ENCODE results near the gene SELENBP1. TPM values are rescaled to one million over a fixed set of nuclear protein-coding genes. Genes with fewer than 3 reads are reported as not detected.

The SELENBP1 gene
- polyA plus RNA-seq, 2 donors, result 23.5 to 27.4 TPM

- no peaks in the 10 kb centered on the region for H3K9me3 ChIP-seq (ENCODE audit: control insufficient read depth in 2 of 2, insufficient read depth in 1 of 2, low read depth in 1 of 2, low read length in 1 of 2)
- no peaks in the 10 kb centered on the region for H3K27me3 ChIP-seq (ENCODE audit: control insufficient read depth in 1 of 2, insufficient read depth in 2 of 2, low read length in 2 of 2)
- H3K36me3 ChIP-seq (ENCODE audit: control insufficient read depth in 2 of 2, insufficient read depth in 2 of 2, low read length in 1 of 2), result peaks cover 2 to 25% of the 10 kb centered on the region in 2 donors
- H3K27ac ChIP-seq (ENCODE audit: low read depth in 2 of 2, low read length in 1 of 2), result peak within 1 kb of the TSS; percentile 87 to 88
- H3K4me1 ChIP-seq (ENCODE audit: control insufficient read depth in 2 of 2, insufficient read depth in 2 of 2, low read length in 1 of 2), result peaks cover 0 to 3% of the 10 kb centered on the region in 2 donors
- peak within 1 kb of the TSS; percentile 56 to 86 for H3K4me3 ChIP-seq (ENCODE audit: low read depth in 1 of 2, low read length in 2 of 2)
- 0 to 1% methylated on average over 38 of the region's 38 CpGs for WGBS, 2 donors
Observed at GRCh38 chr1:151346769-151347522, 25.6 kb downstream of the SELENBP1 start, which contains the start of gene RFX5. TSS of gene RFX5 (minus strand) at chr1:151347252. CDS start at chr1:151346320, 932 bp downstream.

GRCh38 chr1:151346082-151346768 lies 26.3 kb downstream of the SELENBP1 start:
- peaks cover 0 to 3% of the 10 kb centered on the region in 2 donors for H3K4me1 ChIP-seq (ENCODE audit: control insufficient read depth in 2 of 2, insufficient read depth in 2 of 2, low read length in 1 of 2)
- H3K36me3 ChIP-seq (ENCODE audit: control insufficient read depth in 2 of 2, insufficient read depth in 2 of 2, low read length in 1 of 2), result peaks cover 2 to 25% of the 10 kb centered on the region in 2 donors
- peak overlapping the region; percentile 56 to 86 for H3K4me3 ChIP-seq (ENCODE audit: low read depth in 1 of 2, low read length in 2 of 2)
- 38 to 46% methylated on average over 7 of the region's 7 CpGs for WGBS, 2 donors
- H3K27ac ChIP-seq (ENCODE audit: low read depth in 2 of 2, low read length in 1 of 2), result peak overlapping the region; percentile 87 to 88
- no peaks in the 10 kb centered on the region for H3K27me3 ChIP-seq (ENCODE audit: control insufficient read depth in 1 of 2, insufficient read depth in 2 of 2, low read length in 2 of 2)
- H3K9me3 ChIP-seq (ENCODE audit: control insufficient read depth in 2 of 2, insufficient read depth in 1 of 2, low read depth in 1 of 2, low read length in 1 of 2), result no peaks in the 10 kb centered on the region

- 77 to 91% methylated on average over 6 of the region's 6 CpGs for WGBS, 2 donors
- peaks cover 0 to 3% of the 10 kb centered on the region in 2 donors for H3K4me1 ChIP-seq (ENCODE audit: control insufficient read depth in 2 of 2, insufficient read depth in 2 of 2, low read length in 1 of 2)
- peaks cover 2 to 25% of the 10 kb centered on the region in 2 donors for H3K36me3 ChIP-seq (ENCODE audit: control insufficient read depth in 2 of 2, insufficient read depth in 2 of 2, low read length in 1 of 2)
- no peaks in the 10 kb centered on the region for H3K9me3 ChIP-seq (ENCODE audit: control insufficient read depth in 2 of 2, insufficient read depth in 1 of 2, low read depth in 1 of 2, low read length in 1 of 2)
- H3K27me3 ChIP-seq (ENCODE audit: control insufficient read depth in 1 of 2, insufficient read depth in 2 of 2, low read length in 2 of 2), result no peaks in the 10 kb centered on the region
- no peak overlapping the region for H3K4me3 ChIP-seq (ENCODE audit: low read depth in 1 of 2, low read length in 2 of 2)
- no peak overlapping the region for H3K27ac ChIP-seq (ENCODE audit: low read depth in 2 of 2, low read length in 1 of 2)
Observed at GRCh38 chr1:151344291-151344690, 28.2 kb downstream of the SELENBP1 start.

GRCh38 chr1:151343587-151343986 lies 28.9 kb downstream of the SELENBP1 start:
- Histone ChIP-seq H3K9me3 (ENCODE audit: control insufficient read depth in 2 of 2, insufficient read depth in 1 of 2, low read depth in 1 of 2, low read length in 1 of 2) (no peaks in the 10 kb centered on the region), H3K4me3 (ENCODE audit: low read depth in 1 of 2, low read length in 2 of 2) (no peak overlapping the region), H3K27me3 (ENCODE audit: control insufficient read depth in 1 of 2, insufficient read depth in 2 of 2, low read length in 2 of 2) (no peaks in the 10 kb centered on the region), H3K4me1 (ENCODE audit: control insufficient read depth in 2 of 2, insufficient read depth in 2 of 2, low read length in 1 of 2) (peaks cover 0 to 3% of the 10 kb centered on the region in 2 donors), H3K27ac (ENCODE audit: low read depth in 2 of 2, low read length in 1 of 2) (no peak overlapping the region), H3K36me3 (ENCODE audit: control insufficient read depth in 2 of 2, insufficient read depth in 2 of 2, low read length in 1 of 2) (peaks cover 2 to 25% of the 10 kb centered on the region in 2 donors)
- 80 to 81% methylated on average over 9 of the region's 9 CpGs for WGBS, 2 donors

- H3K36me3 ChIP-seq (ENCODE audit: control insufficient read depth in 2 of 2, insufficient read depth in 2 of 2, low read length in 1 of 2), result peaks cover 2 to 25% of the 10 kb centered on the region in 2 donors
- no peak overlapping the region for H3K4me3 ChIP-seq (ENCODE audit: low read depth in 1 of 2, low read length in 2 of 2)
- peaks cover 0 to 3% of the 10 kb centered on the region in 2 donors for H3K4me1 ChIP-seq (ENCODE audit: control insufficient read depth in 2 of 2, insufficient read depth in 2 of 2, low read length in 1 of 2)
- WGBS, 2 donors, result 86 to 90% methylated on average over 6 of the region's 6 CpGs
- no peaks in the 10 kb centered on the region for H3K27me3 ChIP-seq (ENCODE audit: control insufficient read depth in 1 of 2, insufficient read depth in 2 of 2, low read length in 2 of 2)
- no peaks in the 10 kb centered on the region for H3K9me3 ChIP-seq (ENCODE audit: control insufficient read depth in 2 of 2, insufficient read depth in 1 of 2, low read depth in 1 of 2, low read length in 1 of 2)
- no peak overlapping the region for H3K27ac ChIP-seq (ENCODE audit: low read depth in 2 of 2, low read length in 1 of 2)
Observed at GRCh38 chr1:151342569-151342968, 29.9 kb downstream of the SELENBP1 start.

- H3K4me3 ChIP-seq (ENCODE audit: low read depth in 1 of 2, low read length in 2 of 2), result no peak overlapping the region
- H3K36me3 ChIP-seq (ENCODE audit: control insufficient read depth in 2 of 2, insufficient read depth in 2 of 2, low read length in 1 of 2), result peaks cover 2 to 25% of the 10 kb centered on the region in 2 donors
- H3K4me1 ChIP-seq (ENCODE audit: control insufficient read depth in 2 of 2, insufficient read depth in 2 of 2, low read length in 1 of 2), result peaks cover 0 to 3% of the 10 kb centered on the region in 2 donors
- no peaks in the 10 kb centered on the region for H3K27me3 ChIP-seq (ENCODE audit: control insufficient read depth in 1 of 2, insufficient read depth in 2 of 2, low read length in 2 of 2)
- H3K27ac ChIP-seq (ENCODE audit: low read depth in 2 of 2, low read length in 1 of 2), result no peak overlapping the region
- WGBS, 2 donors, result 85 to 91% methylated on average over 2 of the region's 2 CpGs
- no peaks in the 10 kb centered on the region for H3K9me3 ChIP-seq (ENCODE audit: control insufficient read depth in 2 of 2, insufficient read depth in 1 of 2, low read depth in 1 of 2, low read length in 1 of 2)
Observed at GRCh38 chr1:151342021-151342420, 30.5 kb downstream of the SELENBP1 start.

GRCh38 chr1:151340870-151341754 lies 31.4 kb downstream of the SELENBP1 start:
- no peaks in the 10 kb centered on the region for H3K9me3 ChIP-seq (ENCODE audit: control insufficient read depth in 2 of 2, insufficient read depth in 1 of 2, low read depth in 1 of 2, low read length in 1 of 2)
- no peak overlapping the region for H3K4me3 ChIP-seq (ENCODE audit: low read depth in 1 of 2, low read length in 2 of 2)
- no peak overlapping the region for H3K27ac ChIP-seq (ENCODE audit: low read depth in 2 of 2, low read length in 1 of 2)
- H3K27me3 ChIP-seq (ENCODE audit: control insufficient read depth in 1 of 2, insufficient read depth in 2 of 2, low read length in 2 of 2), result no peaks in the 10 kb centered on the region
- WGBS, 2 donors, result 26 to 31% methylated on average over 7 of the region's 7 CpGs
- H3K4me1 ChIP-seq (ENCODE audit: control insufficient read depth in 2 of 2, insufficient read depth in 2 of 2, low read length in 1 of 2), result peaks cover 0 to 3% of the 10 kb centered on the region in 2 donors
- peaks cover 2 to 25% of the 10 kb centered on the region in 2 donors for H3K36me3 ChIP-seq (ENCODE audit: control insufficient read depth in 2 of 2, insufficient read depth in 2 of 2, low read length in 1 of 2)

- 88 to 91% methylated on average over 3 of the region's 3 CpGs for WGBS, 2 donors
- H3K4me3 ChIP-seq (ENCODE audit: low read depth in 1 of 2, low read length in 2 of 2), result no peak overlapping the region
- no peaks in the 10 kb centered on the region for H3K4me1 ChIP-seq (ENCODE audit: control insufficient read depth in 2 of 2, insufficient read depth in 2 of 2, low read length in 1 of 2)
- no peaks in the 10 kb centered on the region for H3K9me3 ChIP-seq (ENCODE audit: control insufficient read depth in 2 of 2, insufficient read depth in 1 of 2, low read depth in 1 of 2, low read length in 1 of 2)
- no peaks in the 10 kb centered on the region for H3K27me3 ChIP-seq (ENCODE audit: control insufficient read depth in 1 of 2, insufficient read depth in 2 of 2, low read length in 2 of 2)
- no peak overlapping the region for H3K27ac ChIP-seq (ENCODE audit: low read depth in 2 of 2, low read length in 1 of 2)
- H3K36me3 ChIP-seq (ENCODE audit: control insufficient read depth in 2 of 2, insufficient read depth in 2 of 2, low read length in 1 of 2), result no peaks in the 10 kb centered on the region
Observed at GRCh38 chr1:151336556-151336955, 35.9 kb downstream of the SELENBP1 start.

- Histone ChIP-seq H3K9me3 (ENCODE audit: control insufficient read depth in 2 of 2, insufficient read depth in 1 of 2, low read depth in 1 of 2, low read length in 1 of 2) (no peaks in the 10 kb centered on the region), H3K4me1 (ENCODE audit: control insufficient read depth in 2 of 2, insufficient read depth in 2 of 2, low read length in 1 of 2) (no peaks in the 10 kb centered on the region), H3K27ac (ENCODE audit: low read depth in 2 of 2, low read length in 1 of 2) (no peak overlapping the region), H3K27me3 (ENCODE audit: control insufficient read depth in 1 of 2, insufficient read depth in 2 of 2, low read length in 2 of 2) (no peaks in the 10 kb centered on the region), H3K4me3 (ENCODE audit: low read depth in 1 of 2, low read length in 2 of 2) (no peak overlapping the region), H3K36me3 (ENCODE audit: control insufficient read depth in 2 of 2, insufficient read depth in 2 of 2, low read length in 1 of 2) (no peaks in the 10 kb centered on the region)
- WGBS, 2 donors, result 86 to 88% methylated on average over 5 of the region's 5 CpGs
Observed at GRCh38 chr1:151334822-151335221, 37.7 kb downstream of the SELENBP1 start.
